Ascending aorta (tissue), 2 donors: ENCODE results near the gene HOXC12. TPM values are rescaled to one million over a fixed set of nuclear protein-coding genes. Genes with fewer than 3 reads are reported as not detected.

Experiments
- DNase-seq, 2 donors: peaks; one replicate each; pipeline ENCODE4 v3.0.0-alpha.2; 2019; ENCODE audit warnings: low spot score in 2 of 2
- H3K27ac ChIP-seq, 2 donors: fragments of 200-600 bp; sonication (generic); one replicate each; pipeline ENCODE4 v1.5.1; 2016 to 2017; ENCODE audit warnings: mild to moderate bottlenecking in 1 of 2
- H3K27me3 ChIP-seq: fragments of 200-600 bp; sonication (generic); one replicate; pipeline ENCODE4 v1.5.1; 2017
- H3K36me3 ChIP-seq, 2 donors: fragments of 200-600 bp; sonication (generic); one replicate each; pipeline ENCODE4 v1.5.1; 2016
- H3K4me1 ChIP-seq, 2 donors: fragments of 200-600 bp; sonication (generic); one replicate each; pipeline ENCODE4 v1.5.1; 2016 to 2017; ENCODE audit warnings: mild to moderate bottlenecking in 1 of 2
- H3K4me3 ChIP-seq, 2 donors: fragments of 200-600 bp; sonication (generic); one replicate each; pipeline ENCODE4 v1.5.1; 2016 to 2017; ENCODE audit warnings: mild to moderate bottlenecking in 1 of 2
- H3K9me3 ChIP-seq, 2 donors: fragments of 200-600 bp; sonication (generic); one replicate each; pipeline ENCODE4 v1.5.1; 2016
- CTCF ChIP-seq, 3 experiments: fragments of 200-600 bp in 2 of 3; fragments of 450-650 bp in 1 of 3; sonication (generic) in 2 of 3; IDR thresholded peaks; one replicate each; pipeline ENCODE4 v1.5.1; 2016 to 2019; ENCODE audit warnings: antibody characterized with exemption in 3 of 3, mild to moderate bottlenecking in 1 of 3, moderate library complexity in 1 of 3
- intact Hi-C: fragments of 100-400 bp; cut with DNase I; formaldehyde crosslinking; loops from one replicate; pipeline ENCODE4 v1.15.1; 2023
- total RNA-seq: library from RNA; depleted of rRNA; stranded (reverse); fragments of >200 nt; gene quantifications from one replicate; pipeline ENCODE4 v1.1.0, GENCODE V29; 2016

The HOXC12 gene
- total RNA-seq = not detected

GRCh38 chr12:53954694-53955035 is at the start of gene HOXC12:
Gene HOXC12, plus strand, starts transcription at chr12:53954903. Its CDS starts 27 bp downstream, at chr12:53954930.
- intact Hi-C loops = no loop called here
- Histone ChIP-seq H3K27me3 (peaks cover 85% of the 10 kb centered on the region), H3K9me3 (no peaks in the 10 kb centered on the region), H3K4me3 (no peak within 1 kb of the TSS), H3K4me1 (peaks cover 3 to 5% of the 10 kb centered on the region in 2 donors), H3K36me3 (no peaks in the 10 kb centered on the region), H3K27ac (no peak within 1 kb of the TSS)
- no peak for TF ChIP-seq CTCF (IDR thresholded peaks at IDR 0.05)
- no peak for DNase-seq

GRCh38 chr12:53907103-53907502 is 47.6 kb upstream of the HOXC12 start:
- TF ChIP-seq CTCF (IDR thresholded peaks at IDR 0.05) = no peak
- H3K9me3 ChIP-seq = no peaks in the 10 kb centered on the region
- no peak for DNase-seq
- H3K4me3 ChIP-seq = no peak overlapping the region
- H3K36me3 ChIP-seq = no peaks in the 10 kb centered on the region
- H3K27me3 ChIP-seq = no peaks in the 10 kb centered on the region
- H3K4me1 ChIP-seq = no peaks in the 10 kb centered on the region
- intact Hi-C loops = no loop called here
- no peak overlapping the region for H3K27ac ChIP-seq

DNA sequence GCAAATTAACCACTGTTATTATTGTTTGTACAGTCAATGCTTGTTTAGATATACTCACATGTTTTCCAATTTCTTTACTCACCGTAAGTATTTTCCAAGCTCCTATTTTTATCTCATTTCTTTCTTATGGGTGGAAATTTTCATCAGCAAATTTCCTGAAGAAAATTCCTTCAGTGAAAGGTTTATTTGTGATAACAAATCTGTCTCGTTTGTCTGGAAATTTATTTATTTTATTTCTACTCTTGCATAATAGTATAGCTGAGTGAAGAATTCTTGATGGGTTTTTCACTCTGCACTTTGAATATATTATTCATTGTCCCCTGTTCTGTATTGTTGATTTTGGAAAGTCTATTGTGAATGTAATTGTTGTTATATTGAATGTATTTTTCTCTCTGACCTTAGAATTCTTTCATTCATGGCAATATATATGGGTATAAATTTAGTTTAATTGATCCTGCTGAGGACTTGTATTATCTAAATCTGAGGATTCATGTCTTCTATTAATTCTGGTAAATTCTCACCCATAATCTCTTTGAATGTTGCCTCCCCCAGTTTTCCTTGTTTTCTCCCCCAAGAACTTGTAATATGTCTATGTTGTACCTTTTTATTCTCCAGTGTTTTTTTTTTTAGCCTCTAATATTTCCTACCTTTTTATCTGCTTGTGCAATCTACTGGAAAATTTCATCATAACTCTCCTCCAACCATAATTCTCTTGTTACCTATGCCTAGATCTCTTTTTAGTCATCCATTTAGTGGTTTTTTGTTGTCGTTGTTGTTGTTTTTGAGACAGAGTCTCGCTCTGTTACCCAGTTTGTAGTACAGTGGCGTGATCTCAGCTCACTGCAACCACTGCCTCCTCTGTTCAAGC is 37.7 kb upstream of the HOXC12 start:
- DNase-seq = no peak
- no peaks in the 10 kb centered on the region for H3K9me3 ChIP-seq
- no peaks in the 10 kb centered on the region for H3K4me1 ChIP-seq
- TF ChIP-seq CTCF (IDR thresholded peaks at IDR 0.05) = no peak
- no peak overlapping the region for H3K27ac ChIP-seq
- intact Hi-C loops = no loop called here
- H3K27me3 ChIP-seq = no peaks in the 10 kb centered on the region
- H3K4me3 ChIP-seq = no peak overlapping the region
- H3K36me3 ChIP-seq = no peaks in the 10 kb centered on the region

GRCh38 chr12:53924521-53925405 is 29.9 kb upstream of the HOXC12 start:
- TF ChIP-seq CTCF (IDR thresholded peaks at IDR 0.05) = no peak
- no peaks in the 10 kb centered on the region for H3K9me3 ChIP-seq
- DNase-seq = no peak
- H3K4me3 ChIP-seq = no peak overlapping the region
- no peak overlapping the region for H3K27ac ChIP-seq
- intact Hi-C loops = no loop called here
- H3K36me3 ChIP-seq = no peaks in the 10 kb centered on the region
- H3K4me1 ChIP-seq = peaks cover 0 to 3% of the 10 kb centered on the region in 2 donors
- peaks cover 20% of the 10 kb centered on the region for H3K27me3 ChIP-seq

- no peak for DNase-seq
- H3K4me1 ChIP-seq = peaks cover 0 to 3% of the 10 kb centered on the region in 2 donors
- no peak overlapping the region for H3K4me3 ChIP-seq
- no peaks in the 10 kb centered on the region for H3K36me3 ChIP-seq
- no peak for TF ChIP-seq CTCF (IDR thresholded peaks at IDR 0.05)
- H3K27me3 ChIP-seq = peaks cover 33% of the 10 kb centered on the region
- no peaks in the 10 kb centered on the region for H3K9me3 ChIP-seq
- intact Hi-C loops = no loop called here
- H3K27ac ChIP-seq = no peak overlapping the region
Observed at GRCh38 chr12:53927220-53928029, 27.3 kb upstream of the HOXC12 start.
